HEK293 (cell line): ENCODE measurements around the gene LRP1.

ENCODE experiments used
- CTCF ChIA-PET: fragments of 350-600 bp; formaldehyde crosslinking; extraction: SDS; loops from one replicate; lab custom pipeline; 2021; ENCODE audit warnings: antibody characterized with exemption; lab: Yijun Ruan, JAX
- POLR2A ChIA-PET: fragments of 300-600 bp; formaldehyde crosslinking; extraction: SDS; loops from one replicate; lab custom pipeline; 2020; ENCODE audit warnings: antibody characterized with exemption, inconsistent platforms; lab: Yijun Ruan, JAX
- H3K27ac ChIP-seq: fragments of 200-500 bp; sonication (Bioruptor generic); 2 replicates; pipeline ENCODE4 v1.5.1; 2014; ENCODE audit warnings: low read depth, low read length, control low read depth, inconsistent platforms; ENCODE audit errors: extremely low read depth
- H3K36me3 ChIP-seq, 2 experiments: fragments of 200-500 bp in 1 of 2; sonication (Bioruptor generic) in 1 of 2; 1 replicate in 1 of 2; 2 replicates in 1 of 2; pipeline ENCODE4 v1.5.1; 2014 to 2017; ENCODE audit warnings: inconsistent platforms in 2 of 2, low read length in 2 of 2; ENCODE audit not compliant: control insufficient read depth in 2 of 2, insufficient read depth in 1 of 2
- H3K4me1 ChIP-seq: fragments of 200-500 bp; sonication (Bioruptor generic); 2 replicates; pipeline ENCODE4 v1.5.1; 2014; ENCODE audit warnings: mild to moderate bottlenecking, low read length, inconsistent platforms; ENCODE audit not compliant: control insufficient read depth, insufficient read depth
- H3K4me3 ChIP-seq: 2 replicates; pipeline ENCODE4 v1.5.1; 2011; ENCODE audit warnings: low read depth, mild to moderate bottlenecking, control low read depth, low read length, moderate library complexity
- H3K9me3 ChIP-seq: fragments of 200-500 bp; sonication (Bioruptor generic); 2 replicates; pipeline ENCODE4 v1.5.1; 2014; ENCODE audit warnings: low read depth, low read length, inconsistent platforms; ENCODE audit not compliant: control insufficient read depth, insufficient read depth
- BCL11B ChIP-seq: fragments of 450-650 bp; formaldehyde crosslinking; IDR thresholded peaks from 2 replicates; pipeline ENCODE4 v1.5.1; 2016; ENCODE audit warnings: low read depth, missing biosample characterization, missing genetic modification characterization
- GLIS2 ChIP-seq: fragments of 450-650 bp; formaldehyde crosslinking; IDR thresholded peaks from 2 replicates; pipeline ENCODE4 v1.5.1; 2016; ENCODE audit warnings: missing biosample characterization, missing genetic modification characterization
- HOXA7 ChIP-seq: sonication (generic); formaldehyde crosslinking; IDR thresholded peaks from 2 replicates; pipeline ENCODE4 v1.8.1; 2022; ENCODE audit warnings: missing genetic modification reagents, borderline replicate concordance
- KLF7 ChIP-seq: fragments of 450-650 bp; formaldehyde crosslinking; IDR thresholded peaks from 2 replicates; pipeline ENCODE4 v1.5.1; 2016; ENCODE audit warnings: missing biosample characterization, missing genetic modification characterization, borderline replicate concordance
- ZNF112 ChIP-seq: fragments of 450-650 bp; formaldehyde crosslinking; IDR thresholded peaks from 2 replicates; pipeline ENCODE4 v1.5.0; 2017; ENCODE audit warnings: missing biosample characterization, missing genetic modification characterization
- ZNF248 ChIP-seq: fragments of 450-650 bp; formaldehyde crosslinking; IDR thresholded peaks from 2 replicates; pipeline ENCODE4 v1.5.1; 2017; ENCODE audit warnings: missing biosample characterization, missing genetic modification characterization
- ZNF274 ChIP-seq, 2 experiments: fragments of 200-500 bp in 1 of 2; fragments of 450-650 bp in 1 of 2; sonication (Bioruptor generic) in 1 of 2; formaldehyde crosslinking in 1 of 2; IDR thresholded peaks; 2 replicates each; pipeline versions ENCODE4 v1.5.1 to v1.6.1; 2014 to 2016; ENCODE audit warnings: borderline replicate concordance in 1 of 2, inconsistent platforms in 1 of 2, low read length in 1 of 2, missing biosample characterization in 1 of 2, missing genetic modification characterization in 1 of 2
- ZNF521 ChIP-seq: fragments of 450-650 bp; formaldehyde crosslinking; IDR thresholded peaks from 2 replicates; pipeline ENCODE4 v1.5.1; 2017; ENCODE audit warnings: missing biosample characterization, mild to moderate bottlenecking, missing genetic modification characterization
- ZNF529 ChIP-seq: fragments of 450-650 bp; formaldehyde crosslinking; IDR thresholded peaks from 2 replicates; pipeline ENCODE4 v1.5.1; 2017; ENCODE audit warnings: missing genetic modification characterization, missing biosample characterization; ENCODE audit not compliant: insufficient replicate concordance
- ZNF555 ChIP-seq: fragments of 450-650 bp; formaldehyde crosslinking; conservative IDR thresholded peaks from 2 replicates; pipeline ENCODE4 v1.5.1; 2017; ENCODE audit warnings: missing biosample characterization, mild to moderate bottlenecking, missing genetic modification characterization, inconsistent platforms
- TF ChIP-seq, protein P1 (sequence below): fragments of 450-650 bp; IDR thresholded peaks from 2 replicates; pipeline ENCODE4 v1.5.1; 2018; ENCODE audit warnings: missing biosample characterization, mild to moderate bottlenecking, missing genetic modification characterization
- TF ChIP-seq, protein P2 (sequence below): fragments of 450-650 bp; formaldehyde crosslinking; conservative IDR thresholded peaks from 2 replicates; pipeline ENCODE4 v1.5.1; 2016; ENCODE audit warnings: low read depth, missing biosample characterization, missing genetic modification characterization
- TF ChIP-seq, protein P3 (sequence below): fragments of 450-650 bp; formaldehyde crosslinking; IDR thresholded peaks from 2 replicates; pipeline ENCODE4 v1.5.1; 2017; ENCODE audit warnings: missing biosample characterization, missing genetic modification characterization
- TF ChIP-seq, protein P4 (sequence below): fragments of 450-650 bp; formaldehyde crosslinking; IDR thresholded peaks from 2 replicates; pipeline ENCODE4 v1.5.1; 2016; ENCODE audit warnings: missing biosample characterization, missing genetic modification characterization

Gene LRP1

DNA sequence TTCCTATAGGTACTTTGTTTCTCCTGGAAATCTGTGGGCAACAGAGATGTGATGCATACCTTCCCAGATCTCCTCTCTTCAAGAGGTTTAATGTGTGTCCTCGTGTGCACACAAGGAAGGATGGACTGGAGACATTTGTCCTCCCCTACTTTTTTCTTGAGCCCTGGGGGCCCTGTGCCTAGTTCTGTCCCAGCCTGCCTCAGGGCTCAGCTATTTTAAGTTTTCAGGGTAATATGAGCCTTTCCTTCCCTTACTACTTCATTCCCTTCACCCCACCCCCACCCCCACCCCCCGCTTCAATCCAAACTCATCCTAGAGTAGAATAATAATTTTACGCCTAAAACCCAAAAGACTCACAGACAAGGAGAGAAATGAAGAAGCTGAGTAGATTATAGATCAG, 122.3 kb downstream of the LRP1 start:
- 0 out of 2 replicates have a peak, but pooled peaks cover 4% of the 10 kb centered on the region for H3K4me1 ChIP-seq
- TF ChIP-seq KLF7: no peak
- no peak overlapping the region for H3K27ac ChIP-seq
- ChIA-PET POLR2A (interaction anchor here (0.6 kb wide), 1 partner anchor 15 kb away, joined by 3 read pairs; no protein-coding TSS in a partner anchor), CTCF (interaction anchor here (0.7 to 3.3 kb wide), 8 partner anchors 11 to 202 kb away, joined by 3 to 19 read pairs (median 3); no protein-coding TSS in a partner anchor)
- H3K36me3 ChIP-seq: peaks cover 0 to 14% of the 10 kb centered on the region in 2 experiments; a peak in 2 of 3 replicates
- H3K4me3 ChIP-seq: no peak overlapping the region
- no peaks in the 10 kb centered on the region for H3K9me3 ChIP-seq

DNA sequence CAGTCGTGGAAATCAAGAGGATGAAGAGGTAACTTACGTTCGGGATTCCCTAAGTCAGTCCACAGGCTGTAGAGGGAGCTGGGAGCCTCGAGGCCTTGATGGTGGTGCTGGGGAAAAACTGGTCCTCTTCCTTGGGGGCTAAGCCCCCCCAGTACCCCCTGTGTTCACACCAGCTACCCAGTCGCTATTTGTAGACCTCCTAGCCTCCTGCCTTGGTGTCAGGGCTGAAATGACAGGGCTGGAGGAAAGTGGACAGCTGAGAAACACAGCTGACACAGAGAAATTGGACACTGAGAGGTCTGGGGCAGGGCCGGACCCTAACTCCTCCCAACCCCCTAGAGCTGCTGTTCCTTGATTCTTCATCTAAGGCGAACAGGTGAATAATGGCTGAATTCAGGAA, 122.7 kb downstream of the LRP1 start, which contains the start of gene STAC3:
Gene STAC3 (minus strand): TSS at position 232 of the 400 bp plus-strand sequence. CDS start 1,551 bp downstream, outside the sequence.
- no peak within 1 kb of the TSS for H3K27ac ChIP-seq
- H3K4me3 ChIP-seq: no peak within 1 kb of the TSS
- no peaks in the 10 kb centered on the region for H3K9me3 ChIP-seq
- H3K4me1 ChIP-seq: 0 out of 2 replicates have a peak, but pooled peaks cover 4% of the 10 kb centered on the region
- ChIA-PET POLR2A (interaction anchor here (0.6 kb wide), 1 partner anchor 9 kb away, joined by 4 read pairs; no protein-coding TSS in a partner anchor), CTCF (interaction anchor here (0.7 to 3.3 kb wide), 11 partner anchors 8 to 202 kb away, joined by 3 to 27 read pairs (median 3); no protein-coding TSS in a partner anchor)
- TF ChIP-seq ZNF521 (tag by site-specific recombination) (no peak), ZNF529 (no peak), ZNF274 (IDR thresholded peaks at IDR 0.05; ENCODE audit: low read length) (no peak), ZNF274 (tag by site-specific recombination; IDR thresholded peaks at IDR 0.05; ENCODE audit: borderline replicate concordance) (no peak), ZNF555 (tag by site-specific recombination) (no peak), BCL11B (tag by site-specific recombination) (no peak), ZNF248 (no peak), ZNF112 (tag by site-specific recombination) (no peak), GLIS2 (no peak), HOXA7 (CRISPR knock-in tag) (no peak)
- TF ChIP-seq, protein P1, sequence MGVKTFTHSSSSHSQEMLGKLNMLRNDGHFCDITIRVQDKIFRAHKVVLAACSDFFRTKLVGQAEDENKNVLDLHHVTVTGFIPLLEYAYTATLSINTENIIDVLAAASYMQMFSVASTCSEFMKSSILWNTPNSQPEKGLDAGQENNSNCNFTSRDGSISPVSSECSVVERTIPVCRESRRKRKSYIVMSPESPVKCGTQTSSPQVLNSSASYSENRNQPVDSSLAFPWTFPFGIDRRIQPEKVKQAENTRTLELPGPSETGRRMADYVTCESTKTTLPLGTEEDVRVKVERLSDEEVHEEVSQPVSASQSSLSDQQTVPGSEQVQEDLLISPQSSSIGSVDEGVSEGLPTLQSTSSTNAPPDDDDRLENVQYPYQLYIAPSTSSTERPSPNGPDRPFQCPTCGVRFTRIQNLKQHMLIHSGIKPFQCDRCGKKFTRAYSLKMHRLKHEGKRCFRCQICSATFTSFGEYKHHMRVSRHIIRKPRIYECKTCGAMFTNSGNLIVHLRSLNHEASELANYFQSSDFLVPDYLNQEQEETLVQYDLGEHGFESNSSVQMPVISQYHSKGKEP (tag by site-specific recombination): no peak
- TF ChIP-seq, protein P2, sequence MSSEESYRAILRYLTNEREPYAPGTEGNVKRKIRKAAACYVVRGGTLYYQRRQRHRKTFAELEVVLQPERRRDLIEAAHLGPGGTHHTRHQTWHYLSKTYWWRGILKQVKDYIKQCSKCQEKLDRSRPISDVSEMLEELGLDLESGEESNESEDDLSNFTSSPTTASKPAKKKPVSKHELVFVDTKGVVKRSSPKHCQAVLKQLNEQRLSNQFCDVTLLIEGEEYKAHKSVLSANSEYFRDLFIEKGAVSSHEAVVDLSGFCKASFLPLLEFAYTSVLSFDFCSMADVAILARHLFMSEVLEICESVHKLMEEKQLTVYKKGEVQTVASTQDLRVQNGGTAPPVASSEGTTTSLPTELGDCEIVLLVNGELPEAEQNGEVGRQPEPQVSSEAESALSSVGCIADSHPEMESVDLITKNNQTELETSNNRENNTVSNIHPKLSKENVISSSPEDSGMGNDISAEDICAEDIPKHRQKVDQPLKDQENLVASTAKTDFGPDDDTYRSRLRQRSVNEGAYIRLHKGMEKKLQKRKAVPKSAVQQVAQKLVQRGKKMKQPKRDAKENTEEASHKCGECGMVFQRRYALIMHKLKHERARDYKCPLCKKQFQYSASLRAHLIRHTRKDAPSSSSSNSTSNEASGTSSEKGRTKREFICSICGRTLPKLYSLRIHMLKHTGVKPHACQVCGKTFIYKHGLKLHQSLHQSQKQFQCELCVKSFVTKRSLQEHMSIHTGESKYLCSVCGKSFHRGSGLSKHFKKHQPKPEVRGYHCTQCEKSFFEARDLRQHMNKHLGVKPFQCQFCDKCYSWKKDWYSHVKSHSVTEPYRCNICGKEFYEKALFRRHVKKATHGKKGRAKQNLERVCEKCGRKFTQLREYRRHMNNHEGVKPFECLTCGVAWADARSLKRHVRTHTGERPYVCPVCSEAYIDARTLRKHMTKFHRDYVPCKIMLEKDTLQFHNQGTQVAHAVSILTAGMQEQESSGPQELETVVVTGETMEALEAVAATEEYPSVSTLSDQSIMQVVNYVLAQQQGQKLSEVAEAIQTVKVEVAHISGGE (tag by site-specific recombination): no peak
- TF ChIP-seq, protein P3, sequence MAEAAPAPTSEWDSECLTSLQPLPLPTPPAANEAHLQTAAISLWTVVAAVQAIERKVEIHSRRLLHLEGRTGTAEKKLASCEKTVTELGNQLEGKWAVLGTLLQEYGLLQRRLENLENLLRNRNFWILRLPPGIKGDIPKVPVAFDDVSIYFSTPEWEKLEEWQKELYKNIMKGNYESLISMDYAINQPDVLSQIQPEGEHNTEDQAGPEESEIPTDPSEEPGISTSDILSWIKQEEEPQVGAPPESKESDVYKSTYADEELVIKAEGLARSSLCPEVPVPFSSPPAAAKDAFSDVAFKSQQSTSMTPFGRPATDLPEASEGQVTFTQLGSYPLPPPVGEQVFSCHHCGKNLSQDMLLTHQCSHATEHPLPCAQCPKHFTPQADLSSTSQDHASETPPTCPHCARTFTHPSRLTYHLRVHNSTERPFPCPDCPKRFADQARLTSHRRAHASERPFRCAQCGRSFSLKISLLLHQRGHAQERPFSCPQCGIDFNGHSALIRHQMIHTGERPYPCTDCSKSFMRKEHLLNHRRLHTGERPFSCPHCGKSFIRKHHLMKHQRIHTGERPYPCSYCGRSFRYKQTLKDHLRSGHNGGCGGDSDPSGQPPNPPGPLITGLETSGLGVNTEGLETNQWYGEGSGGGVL (tag by site-specific recombination): no peak
- TF ChIP-seq, protein P4, sequence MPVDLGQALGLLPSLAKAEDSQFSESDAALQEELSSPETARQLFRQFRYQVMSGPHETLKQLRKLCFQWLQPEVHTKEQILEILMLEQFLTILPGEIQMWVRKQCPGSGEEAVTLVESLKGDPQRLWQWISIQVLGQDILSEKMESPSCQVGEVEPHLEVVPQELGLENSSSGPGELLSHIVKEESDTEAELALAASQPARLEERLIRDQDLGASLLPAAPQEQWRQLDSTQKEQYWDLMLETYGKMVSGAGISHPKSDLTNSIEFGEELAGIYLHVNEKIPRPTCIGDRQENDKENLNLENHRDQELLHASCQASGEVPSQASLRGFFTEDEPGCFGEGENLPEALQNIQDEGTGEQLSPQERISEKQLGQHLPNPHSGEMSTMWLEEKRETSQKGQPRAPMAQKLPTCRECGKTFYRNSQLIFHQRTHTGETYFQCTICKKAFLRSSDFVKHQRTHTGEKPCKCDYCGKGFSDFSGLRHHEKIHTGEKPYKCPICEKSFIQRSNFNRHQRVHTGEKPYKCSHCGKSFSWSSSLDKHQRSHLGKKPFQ (tag by site-specific recombination): no peak
- H3K36me3 ChIP-seq: peaks cover 0 to 18% of the 10 kb centered on the region in 2 experiments; a peak in 2 of 3 replicates
